ENCODE results near the gene TANC2. TPM values are rescaled to one million over a fixed set of nuclear protein-coding genes. Genes with fewer than 3 reads are reported as not detected.

Gene TANC2
- total RNA-seq, 2 donors from 2014 or later, result 4.0 to 5.7 TPM

DNA sequence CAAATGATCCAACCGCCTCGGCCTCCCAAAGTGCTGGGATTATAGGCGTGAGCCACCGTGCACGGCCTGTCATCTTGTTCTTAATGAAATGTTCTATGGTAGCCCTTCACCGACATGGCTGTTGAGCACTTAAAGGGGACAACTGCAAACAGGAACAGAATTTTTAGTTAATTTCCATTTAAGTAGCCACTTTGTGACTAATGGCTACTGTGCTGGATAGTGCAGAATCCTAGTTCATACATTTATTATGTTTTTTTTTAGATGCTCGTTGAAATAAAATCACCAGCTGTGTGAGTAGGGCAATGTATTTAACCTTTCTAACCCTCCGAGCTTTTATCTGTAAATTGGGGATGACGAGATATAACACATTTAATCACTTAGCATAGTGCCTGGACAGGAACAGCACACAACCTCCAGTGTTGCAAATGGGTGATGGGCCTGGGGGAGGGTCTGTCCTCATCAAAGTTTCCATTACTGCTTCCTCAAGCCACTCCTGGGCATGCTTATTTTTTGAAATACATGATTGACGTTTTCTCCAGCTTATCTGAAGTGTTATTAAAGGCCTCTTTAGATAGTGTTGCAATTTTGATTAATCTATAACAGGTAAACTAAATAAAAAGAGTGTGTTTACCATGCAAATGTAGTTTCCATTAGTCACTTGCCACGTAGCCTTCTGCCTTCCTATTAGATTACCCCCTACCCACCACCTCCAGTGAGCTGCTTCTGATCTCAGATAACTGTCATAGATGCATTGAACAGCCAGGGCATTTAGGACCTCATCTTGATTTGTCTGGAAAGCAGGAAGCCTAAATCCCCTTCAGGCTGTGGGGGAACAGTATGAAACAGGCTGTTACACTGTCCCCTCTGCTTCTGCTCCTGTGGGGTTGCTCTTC is 42.5 kb upstream of the TANC2 start:
- Histone ChIP-seq H3K4me3 (no peak overlapping the region), H3K4me1 (no peaks in the 10 kb centered on the region), H3K9me3 (no peaks in the 10 kb centered on the region), H3K27ac (no peak overlapping the region), H3K27me3 (no peaks in the 10 kb centered on the region), H3K36me3 (no peaks in the 10 kb centered on the region)
- no peak for DNase-seq (ENCODE audit: low spot score)
- TF ChIP-seq, protein P1, sequence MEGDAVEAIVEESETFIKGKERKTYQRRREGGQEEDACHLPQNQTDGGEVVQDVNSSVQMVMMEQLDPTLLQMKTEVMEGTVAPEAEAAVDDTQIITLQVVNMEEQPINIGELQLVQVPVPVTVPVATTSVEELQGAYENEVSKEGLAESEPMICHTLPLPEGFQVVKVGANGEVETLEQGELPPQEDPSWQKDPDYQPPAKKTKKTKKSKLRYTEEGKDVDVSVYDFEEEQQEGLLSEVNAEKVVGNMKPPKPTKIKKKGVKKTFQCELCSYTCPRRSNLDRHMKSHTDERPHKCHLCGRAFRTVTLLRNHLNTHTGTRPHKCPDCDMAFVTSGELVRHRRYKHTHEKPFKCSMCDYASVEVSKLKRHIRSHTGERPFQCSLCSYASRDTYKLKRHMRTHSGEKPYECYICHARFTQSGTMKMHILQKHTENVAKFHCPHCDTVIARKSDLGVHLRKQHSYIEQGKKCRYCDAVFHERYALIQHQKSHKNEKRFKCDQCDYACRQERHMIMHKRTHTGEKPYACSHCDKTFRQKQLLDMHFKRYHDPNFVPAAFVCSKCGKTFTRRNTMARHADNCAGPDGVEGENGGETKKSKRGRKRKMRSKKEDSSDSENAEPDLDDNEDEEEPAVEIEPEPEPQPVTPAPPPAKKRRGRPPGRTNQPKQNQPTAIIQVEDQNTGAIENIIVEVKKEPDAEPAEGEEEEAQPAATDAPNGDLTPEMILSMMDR (IDR thresholded peaks at IDR 0.05), result no peak

DNA sequence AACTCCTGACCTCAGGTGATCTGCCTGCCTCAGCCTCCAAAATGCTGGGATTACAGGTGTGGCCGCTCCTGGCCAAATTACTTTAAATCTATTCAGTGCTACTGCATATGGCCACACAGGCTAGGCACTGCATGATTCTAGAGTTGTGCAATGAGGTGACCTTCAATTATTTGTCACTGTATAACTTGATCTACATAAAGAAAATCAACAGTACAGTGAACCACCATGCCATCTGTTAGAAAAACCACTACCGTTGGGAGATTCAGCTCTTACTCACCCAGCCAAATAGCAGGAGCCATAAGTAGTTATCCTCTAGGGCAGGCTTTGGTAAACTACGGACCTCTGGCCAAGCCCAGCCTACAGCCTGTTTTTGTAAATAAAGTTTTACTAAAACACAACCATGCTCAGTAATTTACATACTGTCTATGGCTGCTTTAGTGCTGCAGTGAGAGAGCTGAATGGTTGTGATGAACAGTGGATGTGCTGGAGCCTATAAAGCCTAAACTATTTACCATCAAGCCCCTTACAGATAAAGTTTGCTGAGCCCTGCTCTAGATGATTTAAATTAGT is 40.7 kb upstream of the TANC2 start:
- H3K9me3 ChIP-seq, result no peaks in the 10 kb centered on the region
- H3K4me3 ChIP-seq, result no peak overlapping the region
- H3K27me3 ChIP-seq, result no peaks in the 10 kb centered on the region
- H3K36me3 ChIP-seq, result no peaks in the 10 kb centered on the region
- TF ChIP-seq, protein P1 (IDR thresholded peaks at IDR 0.05), result no peak
- DNase-seq (ENCODE audit: low spot score), result no peak
- no peaks in the 10 kb centered on the region for H3K4me1 ChIP-seq
- H3K27ac ChIP-seq, result no peak overlapping the region

DNA sequence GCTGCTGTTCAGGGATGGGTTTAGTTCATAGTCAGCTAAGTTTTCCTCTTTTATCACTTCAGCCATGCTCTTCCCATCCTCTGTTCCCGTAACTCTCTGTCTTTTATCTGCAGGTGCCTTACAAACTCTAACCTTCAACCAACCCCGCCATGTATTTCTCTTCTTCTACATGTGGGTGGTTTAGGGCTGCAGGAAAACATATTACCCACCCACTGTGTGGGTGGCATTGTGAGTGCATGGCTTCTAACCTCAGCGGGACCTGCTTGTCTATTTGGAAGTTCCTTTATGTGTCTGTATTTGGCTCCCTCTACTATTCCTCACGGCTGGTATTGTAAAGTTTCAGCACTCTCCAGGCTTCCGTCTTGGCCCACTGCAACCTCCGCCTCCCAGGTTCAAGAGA is 39.0 kb upstream of the TANC2 start:
- Histone ChIP-seq H3K27me3 (no peaks in the 10 kb centered on the region), H3K27ac (no peak overlapping the region), H3K9me3 (no peaks in the 10 kb centered on the region), H3K4me1 (no peaks in the 10 kb centered on the region), H3K36me3 (no peaks in the 10 kb centered on the region), H3K4me3 (no peak overlapping the region)
- DNase-seq (ENCODE audit: low spot score), result no peak
- TF ChIP-seq, protein P1 (IDR thresholded peaks at IDR 0.05), result no peak

DNA sequence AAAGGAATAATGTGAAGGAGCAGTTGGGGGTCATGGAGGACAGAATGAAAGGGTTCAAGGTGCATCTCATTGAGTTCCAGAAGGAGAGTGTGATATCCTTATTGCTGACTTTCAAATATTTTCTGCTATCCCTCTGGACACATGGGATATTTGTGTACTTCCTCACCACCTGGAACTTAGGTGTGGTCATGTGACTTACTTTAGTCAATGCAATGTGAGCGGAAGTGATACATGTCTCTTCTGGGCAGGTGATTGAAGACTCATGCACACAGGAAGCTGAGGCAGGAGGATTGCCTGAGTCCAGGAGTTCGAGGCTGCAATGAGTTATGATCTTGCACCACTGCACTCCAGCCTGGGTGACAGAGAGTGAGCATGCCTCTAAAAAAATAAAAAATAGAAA is 36.7 kb upstream of the TANC2 start:
- Histone ChIP-seq H3K27ac (no peak overlapping the region), H3K27me3 (no peaks in the 10 kb centered on the region), H3K36me3 (no peaks in the 10 kb centered on the region), H3K4me3 (no peak overlapping the region), H3K9me3 (no peaks in the 10 kb centered on the region), H3K4me1 (no peaks in the 10 kb centered on the region)
- TF ChIP-seq, protein P1 (IDR thresholded peaks at IDR 0.05), result no peak
- DNase-seq (ENCODE audit: low spot score), result no peak

DNA sequence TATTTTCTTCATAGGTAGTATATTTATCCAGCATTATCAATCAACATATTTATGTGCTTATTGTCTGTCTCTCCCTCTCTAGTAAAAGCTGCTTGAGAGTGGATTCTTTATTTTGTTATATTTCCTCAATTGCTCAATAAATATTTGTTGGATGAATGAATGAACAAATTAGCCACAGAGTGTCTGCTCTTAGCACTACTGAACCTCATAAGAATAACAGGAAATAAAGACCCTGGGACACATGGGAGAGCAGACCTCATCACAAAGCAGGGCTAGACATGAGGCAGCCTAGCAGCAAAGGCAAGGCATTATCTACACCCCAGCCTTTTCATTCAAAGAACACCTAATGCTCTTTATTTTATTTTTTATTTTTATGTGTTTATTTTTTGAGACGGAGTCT is 34.9 kb upstream of the TANC2 start:
- no peaks in the 10 kb centered on the region for H3K9me3 ChIP-seq

More for the DNA sequence above, 34.9 kb upstream of the TANC2 start:
- Histone ChIP-seq H3K4me1 (no peaks in the 10 kb centered on the region), H3K36me3 (no peaks in the 10 kb centered on the region), H3K27ac (no peak overlapping the region), H3K27me3 (no peaks in the 10 kb centered on the region), H3K4me3 (no peak overlapping the region)
- DNase-seq (ENCODE audit: low spot score), result no peak
- TF ChIP-seq, protein P1 (IDR thresholded peaks at IDR 0.05), result no peak

Measured in right atrium auricular region (tissue), 2 donors.